ENCODE data around the gene QRICH2.
"Not testable (repeated sequence)": the region's sequence is repeated elsewhere in the genome, so short reads cannot be mapped to it uniquely, and the experiment has no call there.

The QRICH2 gene

DNA sequence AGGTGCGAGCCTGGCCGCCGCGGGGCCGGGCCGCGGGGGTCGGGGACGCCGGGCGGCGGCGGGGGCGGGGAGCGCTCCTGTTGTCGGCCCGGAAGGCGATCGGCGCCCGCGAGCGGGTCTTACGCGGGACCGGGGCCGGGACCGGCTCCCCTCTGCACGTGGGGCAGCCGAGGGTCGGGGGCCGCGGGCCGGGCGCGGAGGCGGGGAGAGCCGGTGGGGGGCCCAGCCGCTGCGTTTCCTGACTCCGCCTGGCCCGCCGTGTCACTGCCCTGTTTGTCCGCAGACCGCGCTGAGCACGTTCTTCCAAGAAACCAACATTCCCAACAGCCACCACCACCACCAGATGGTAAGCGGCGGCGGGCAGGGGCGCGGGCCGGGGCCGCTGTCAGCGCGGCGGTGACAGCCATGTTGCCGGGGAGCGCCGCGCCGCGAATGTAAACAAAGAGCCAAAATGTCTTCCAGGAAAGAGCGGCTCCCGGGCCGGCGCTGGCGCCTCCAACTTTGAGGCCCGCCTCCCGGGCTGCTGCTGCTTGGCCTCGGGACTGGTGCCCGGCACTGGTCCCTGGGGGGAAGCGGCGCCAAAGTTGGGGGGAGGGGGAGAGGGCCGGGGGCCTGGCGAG lies 42.3 kb downstream of the QRICH2 start:
- DNase-seq (ENCODE audit: low spot score), result peak; percentile 54

DNA sequence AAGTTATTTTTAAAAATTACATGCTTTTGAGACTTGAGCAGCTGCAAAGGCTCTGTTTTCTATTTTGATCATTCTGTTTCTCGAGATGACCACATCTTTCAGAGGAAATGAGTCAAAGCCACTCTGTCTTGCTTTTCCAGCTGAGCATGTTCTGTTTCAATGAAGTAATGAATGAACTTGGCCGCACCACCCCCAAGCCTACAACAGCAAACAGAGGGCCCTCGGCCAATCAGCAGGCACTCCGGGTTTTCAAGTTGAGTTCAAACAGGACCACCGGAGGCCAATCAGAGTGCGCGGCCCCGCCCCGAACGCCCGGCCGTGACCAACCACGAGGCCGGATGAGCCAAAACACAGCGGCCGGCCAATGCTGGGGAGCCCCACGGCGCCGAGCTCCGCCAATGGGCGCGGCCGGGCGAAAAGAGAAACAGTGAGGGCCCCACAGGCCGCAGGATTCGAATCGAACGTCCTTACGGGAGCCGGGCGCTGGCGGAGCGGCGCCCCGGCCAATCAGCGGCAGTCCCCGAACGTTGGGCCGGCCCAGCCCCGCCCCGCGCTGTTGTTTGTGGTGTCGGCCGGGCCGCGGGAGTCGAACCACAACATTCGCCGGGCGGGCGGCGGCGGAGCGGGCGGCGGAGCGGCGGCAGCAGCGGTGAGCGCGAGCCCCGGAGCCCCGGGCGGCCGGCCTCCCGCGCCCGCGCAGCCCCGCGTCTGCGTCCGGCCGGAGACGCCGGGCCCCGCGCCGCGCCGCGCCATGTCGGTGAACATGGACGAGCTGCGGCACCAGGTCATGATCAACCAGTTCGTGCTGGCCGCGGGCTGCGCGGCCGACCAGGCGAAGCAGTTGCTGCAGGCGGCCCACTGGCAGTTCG lies 43.1 kb downstream of the QRICH2 start, which contains the start of gene UBALD2:
Gene UBALD2, plus strand, starts transcription at position 594 of the 869 bp plus-strand sequence. Its CDS starts 158 bp downstream, at position 752.
- DNase-seq (ENCODE audit: low spot score), result peak; percentile 97

DNA sequence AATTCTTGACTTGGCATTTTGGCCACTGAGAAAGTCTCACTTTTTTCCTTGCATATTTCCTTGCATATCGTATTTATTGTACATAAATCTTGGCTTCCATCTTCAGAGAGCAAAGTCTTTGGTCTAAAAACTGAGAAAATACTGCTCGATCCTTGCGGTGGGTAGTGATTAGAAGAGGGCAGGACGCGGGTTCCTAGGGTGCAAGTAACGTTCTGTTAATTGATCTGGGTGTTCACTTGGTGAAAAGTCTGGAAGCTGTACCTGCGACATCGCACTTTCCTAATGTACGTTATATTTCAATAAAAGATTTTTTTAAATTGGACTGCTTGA lies 43.7 kb downstream of the QRICH2 start:
- DNase-seq (ENCODE audit: low spot score), result no peak

DNA sequence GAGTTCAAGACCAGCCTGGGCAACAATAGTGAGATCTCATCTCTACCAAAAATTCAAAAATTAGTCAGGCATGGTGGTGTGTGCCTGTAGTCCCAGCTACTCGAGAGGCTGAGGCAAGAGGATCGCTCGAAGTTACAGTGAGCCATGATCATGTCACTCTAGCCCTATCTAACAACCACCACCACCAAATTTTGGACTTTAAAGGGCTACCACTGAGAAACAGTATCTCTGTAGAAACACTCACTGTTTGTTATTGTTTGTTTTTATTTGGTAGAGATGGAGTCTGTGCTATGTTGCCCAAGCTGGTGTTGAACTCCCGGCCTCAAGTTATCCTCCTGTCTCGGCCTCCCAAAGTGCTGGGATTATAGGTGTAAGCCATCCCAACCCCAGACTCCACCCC lies 44.2 kb downstream of the QRICH2 start:
- no peak for DNase-seq (ENCODE audit: low spot score)

DNA sequence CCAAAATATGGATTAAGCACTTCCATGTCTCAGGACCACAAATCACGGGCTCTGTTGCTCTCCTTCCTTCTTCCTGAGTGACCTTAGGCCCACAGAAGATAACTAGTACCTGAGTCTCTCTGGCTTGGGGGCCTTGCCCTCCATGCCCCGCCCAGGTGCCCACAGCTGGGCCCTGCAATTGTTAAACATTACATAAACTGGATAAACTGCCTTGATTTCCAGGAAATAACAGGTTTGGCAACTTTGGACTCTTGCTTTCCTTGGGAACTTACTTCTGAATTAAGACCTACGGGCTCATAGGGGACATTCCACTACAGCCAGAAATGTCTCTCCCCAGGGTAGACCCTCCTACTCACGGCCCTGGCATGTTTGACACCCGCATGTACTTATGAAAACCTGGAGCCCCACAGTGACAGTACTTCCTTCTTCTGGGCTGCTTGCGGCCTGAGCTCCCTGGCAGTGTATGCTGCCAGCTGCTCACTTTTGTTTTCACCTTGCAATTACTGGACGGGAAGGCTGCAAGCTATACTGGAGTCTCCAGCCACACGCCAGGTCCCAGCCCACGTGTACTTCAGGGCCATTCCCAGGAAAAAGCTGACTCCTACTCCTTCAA lies 45.2 kb downstream of the QRICH2 start:
- no peak for DNase-seq (ENCODE audit: low spot score)

DNA sequence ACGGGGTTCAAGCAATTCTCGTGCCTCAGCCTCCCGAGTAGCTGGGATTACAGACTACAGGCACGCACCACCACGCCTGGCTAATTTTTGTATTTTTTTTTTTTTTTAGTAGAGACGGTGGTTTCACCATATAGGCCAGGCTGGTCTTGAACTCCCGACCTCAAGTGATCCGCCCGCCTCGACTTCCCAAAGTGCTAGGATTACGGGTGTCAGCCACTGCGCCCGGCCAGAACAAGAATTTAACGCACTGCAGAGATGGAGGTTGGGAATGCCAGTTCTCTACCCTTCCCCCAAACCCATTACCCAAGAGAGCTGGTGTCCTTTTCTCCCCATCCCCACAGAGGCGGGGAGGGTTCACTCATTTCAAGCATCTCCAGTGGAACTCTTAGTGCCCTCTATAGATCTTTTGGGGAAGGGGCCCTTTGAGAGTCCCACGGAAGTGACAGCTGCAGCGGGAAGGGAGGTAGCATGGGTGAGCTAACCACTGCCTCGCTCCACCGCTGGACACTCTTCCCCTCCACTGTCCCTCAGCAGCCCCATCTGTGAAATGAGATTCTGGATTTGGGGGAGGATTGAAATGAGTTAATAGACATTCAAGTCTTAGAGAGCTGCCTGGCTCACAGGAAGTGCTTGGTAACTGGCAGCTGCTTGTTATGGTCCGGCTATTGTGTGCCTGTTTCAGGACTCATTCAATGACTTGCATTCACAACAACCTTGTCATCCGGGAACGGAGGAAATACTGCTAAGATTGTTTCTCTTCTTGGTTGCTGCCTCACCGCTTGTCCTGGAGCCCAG lies 46.5 kb downstream of the QRICH2 start:
- DNase-seq (ENCODE audit: low spot score), result no peak

DNA sequence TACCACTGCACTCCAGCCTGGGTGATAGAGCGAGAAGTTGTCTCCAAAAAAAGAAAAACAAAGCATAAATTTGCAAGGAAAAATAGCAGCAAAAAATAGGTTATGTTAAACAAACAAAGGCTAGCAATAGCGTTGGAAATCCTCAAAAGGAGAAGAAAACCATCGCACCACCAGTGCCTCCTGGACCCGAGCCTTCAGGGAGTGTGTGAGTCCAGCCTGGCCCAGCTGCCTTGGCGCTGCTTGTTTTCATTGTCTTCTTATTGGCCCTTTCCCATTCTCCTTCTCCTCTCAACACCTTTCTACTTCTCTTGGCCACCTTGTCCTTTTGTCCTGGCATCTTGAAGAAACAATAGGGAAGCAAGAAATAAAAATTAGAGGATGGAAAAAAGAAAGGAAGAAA lies 47.4 kb downstream of the QRICH2 start:
- DNase-seq (ENCODE audit: low spot score), result no peak

DNA sequence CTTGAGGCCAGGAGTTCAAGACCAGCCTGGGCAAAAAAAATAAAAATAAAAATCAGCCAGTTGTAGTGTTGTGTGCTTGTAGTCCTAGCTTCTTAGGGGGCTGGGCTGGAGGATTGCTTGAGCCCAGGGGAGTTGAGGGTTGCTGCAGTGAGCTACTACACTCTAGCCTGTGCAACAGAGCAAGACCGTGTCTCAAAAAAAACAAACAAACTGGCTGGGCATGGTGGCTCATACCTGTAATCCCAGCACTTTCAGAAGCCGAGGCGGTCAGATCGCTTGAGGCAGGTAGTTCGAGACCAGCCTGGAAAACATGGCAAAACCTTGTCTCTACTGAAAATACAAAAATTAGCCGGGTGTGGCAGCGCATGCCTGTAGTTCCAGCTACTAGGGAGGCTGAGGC lies 47.9 kb downstream of the QRICH2 start:
- no peak for DNase-seq (ENCODE audit: low spot score)

DNA sequence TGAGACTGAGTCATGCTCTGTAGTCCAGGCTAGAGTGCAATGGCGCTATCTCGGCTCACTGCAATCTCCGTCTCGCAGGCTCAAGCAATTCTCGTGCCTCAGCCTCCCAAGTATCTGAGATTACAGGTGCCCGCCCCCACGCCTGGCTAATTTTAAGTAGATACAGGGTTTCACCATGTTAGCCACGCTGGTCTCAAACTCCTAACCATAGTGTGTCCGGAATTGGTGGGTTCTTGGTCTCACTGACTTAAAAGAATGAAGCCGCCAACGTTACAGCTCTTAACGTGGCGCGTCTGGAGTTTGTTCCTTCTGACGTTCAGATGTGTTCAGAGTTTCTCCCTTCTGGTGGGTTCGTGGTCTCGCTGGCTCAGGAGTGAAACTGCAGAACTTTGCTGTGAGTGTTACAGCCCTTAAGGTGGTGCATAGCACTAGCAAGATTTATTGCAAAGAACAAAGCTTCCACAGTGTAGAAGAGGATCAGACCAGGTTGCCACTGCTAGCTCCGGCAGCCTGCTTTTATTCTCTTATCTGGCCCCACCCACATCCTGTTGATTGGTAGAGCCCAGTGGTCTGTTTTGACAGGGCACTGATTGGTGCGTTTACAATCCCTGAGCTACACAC lies 51.5 kb downstream of the QRICH2 start:
- DNase-seq (ENCODE audit: low spot score), result not testable (repeated sequence)

DNA sequence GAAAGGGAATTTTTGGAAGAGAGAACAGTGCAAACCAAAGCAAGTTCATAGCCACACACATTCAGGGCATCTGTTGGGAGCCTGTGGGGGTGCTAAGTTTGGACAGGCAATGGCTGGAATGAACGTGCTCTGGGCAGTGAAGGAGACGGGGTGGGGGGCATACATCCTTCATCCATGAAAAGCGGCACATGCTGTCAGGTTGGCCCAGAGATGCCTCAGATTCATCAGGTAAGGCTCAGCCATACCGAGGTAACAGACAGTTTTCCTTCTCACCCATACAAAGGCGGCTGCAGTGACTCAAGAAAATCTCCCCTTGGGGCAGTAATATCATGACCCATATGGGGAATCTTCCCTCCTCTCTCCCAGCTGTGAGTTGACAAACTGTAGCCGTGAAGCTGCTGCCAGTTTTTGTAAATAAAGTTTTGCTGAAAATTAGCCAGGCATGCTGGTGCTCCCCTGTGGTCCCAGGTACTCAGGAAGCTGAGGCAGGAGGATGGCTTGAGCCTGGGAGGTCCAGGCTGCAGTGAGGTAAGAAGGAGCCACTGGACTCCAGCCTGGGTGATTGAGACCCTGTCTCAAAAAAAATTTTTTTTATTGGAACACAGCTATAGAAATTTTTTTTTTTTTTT lies 52.2 kb downstream of the QRICH2 start:
- DNase-seq (ENCODE audit: low spot score), result no peak

DNA sequence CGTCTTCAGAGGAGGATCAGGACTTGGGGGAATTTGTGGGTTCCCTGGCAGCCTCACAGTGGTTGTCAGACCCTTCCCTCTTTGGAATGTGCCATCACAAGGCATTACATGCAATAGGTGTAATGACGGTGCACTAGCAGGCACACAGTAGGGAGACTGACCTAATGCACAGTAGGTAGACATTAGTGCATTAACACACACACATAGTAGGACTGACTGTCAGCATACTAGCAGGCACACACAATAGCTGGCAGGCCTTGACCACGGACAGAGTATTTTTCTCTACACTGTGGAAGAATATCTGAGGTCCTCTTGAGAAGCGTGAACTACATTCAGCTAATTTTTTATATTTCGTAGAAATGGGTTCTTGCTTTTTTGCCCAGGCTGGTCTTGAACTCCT lies 53.8 kb downstream of the QRICH2 start:
- DNase-seq (ENCODE audit: low spot score), result no peak

DNA sequence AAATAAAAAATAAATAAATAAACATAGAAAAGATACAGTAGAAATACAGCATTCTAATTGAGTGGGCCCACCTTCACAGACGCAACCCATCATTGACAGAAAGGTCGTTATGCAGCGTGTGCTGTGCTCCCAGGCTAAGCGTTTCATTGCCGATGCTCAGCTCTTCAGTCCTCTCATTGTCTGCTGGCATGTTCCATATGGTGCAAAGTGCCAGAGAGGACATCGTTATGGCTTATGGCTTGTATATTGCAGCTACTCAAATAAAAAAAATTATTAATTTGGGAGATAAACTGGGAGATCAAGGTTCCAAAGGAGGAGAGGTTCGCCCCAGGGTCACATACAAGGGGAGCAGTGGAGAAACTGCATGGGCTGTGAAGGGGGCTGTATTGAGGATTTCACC lies 54.2 kb downstream of the QRICH2 start:
- no peak for DNase-seq (ENCODE audit: low spot score)

DNA sequence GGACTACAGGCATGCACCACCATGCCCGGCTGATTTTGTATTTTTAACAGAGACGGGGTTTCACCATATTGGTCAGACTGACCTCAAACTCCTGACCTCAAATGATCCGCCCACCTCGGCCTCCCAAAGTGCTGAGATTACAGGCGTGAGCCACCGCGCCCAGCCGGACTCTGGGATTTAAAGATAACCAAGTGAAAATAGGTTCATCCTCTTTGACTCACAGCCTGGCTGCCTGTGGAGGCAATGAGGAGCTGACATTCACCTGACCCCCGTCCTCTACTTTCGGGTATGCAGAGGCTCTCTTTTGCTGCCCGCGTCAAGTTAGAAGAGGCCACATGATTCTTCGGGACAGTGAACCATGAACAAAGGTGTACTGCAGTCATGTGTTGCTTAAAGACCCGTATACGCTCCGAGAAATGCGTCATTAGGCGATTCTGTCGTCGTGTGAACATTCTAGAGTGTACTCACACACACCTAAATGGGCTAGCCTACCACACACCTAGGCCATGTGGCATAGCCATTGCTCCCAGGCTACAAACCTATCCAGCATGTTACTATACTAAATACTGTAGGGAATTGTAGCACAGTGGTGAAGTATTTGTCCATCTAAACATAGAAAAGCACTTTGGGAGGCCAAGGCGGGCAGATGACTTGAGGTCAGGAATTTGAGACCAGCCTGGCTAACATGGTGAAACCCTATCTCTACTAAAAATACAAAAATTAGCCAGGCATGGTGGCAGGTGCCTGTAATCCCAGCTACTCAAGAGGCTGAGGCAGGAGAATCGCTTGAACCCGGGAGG lies 54.9 kb downstream of the QRICH2 start:
- DNase-seq (ENCODE audit: low spot score), result not testable (repeated sequence)

DNA sequence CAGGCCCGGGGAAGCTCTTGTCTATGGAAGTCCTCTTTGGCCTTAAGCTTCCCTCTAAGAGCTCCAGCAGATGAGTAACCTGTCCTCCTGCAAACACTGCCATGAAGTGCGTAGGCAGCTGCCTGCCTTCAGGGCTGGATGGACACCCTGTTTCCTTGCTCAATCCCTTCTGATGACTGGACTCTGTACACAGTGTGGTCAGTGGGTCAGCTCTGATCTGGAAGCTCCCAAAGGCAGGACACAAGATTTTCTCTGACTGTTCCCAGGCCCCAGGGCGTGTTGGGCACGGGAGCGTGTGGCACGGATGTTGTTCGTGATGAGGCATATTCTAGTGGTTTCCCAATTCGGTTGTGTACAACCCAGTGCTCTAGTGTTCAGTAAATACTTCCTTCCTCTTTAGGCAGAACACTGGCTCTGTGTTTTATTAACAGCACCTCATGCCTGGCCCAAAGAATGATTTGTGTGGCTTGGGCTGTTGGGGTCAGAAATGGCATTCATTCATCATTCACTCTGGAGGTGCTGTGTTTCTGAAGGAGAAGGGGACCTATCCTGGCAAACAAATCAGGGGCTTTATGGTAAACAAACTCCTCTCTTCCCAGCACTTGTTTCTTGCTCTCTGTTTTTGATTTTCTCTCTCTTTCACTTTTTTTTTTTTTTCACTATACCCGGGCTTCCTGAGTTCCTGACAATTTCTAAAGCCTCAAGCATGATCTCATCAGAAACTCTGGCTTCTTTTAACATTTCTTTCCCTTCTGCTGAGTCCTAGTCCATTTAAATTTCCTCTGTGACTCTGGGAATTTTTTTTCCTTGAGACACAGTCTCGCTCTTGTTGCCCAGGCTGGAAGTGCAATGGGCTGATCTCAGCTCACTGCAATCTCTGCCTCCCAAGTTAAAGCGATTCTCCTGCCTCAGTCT lies 55.8 kb downstream of the QRICH2 start:
- DNase-seq (ENCODE audit: low spot score), result peak; percentile 45

DNA sequence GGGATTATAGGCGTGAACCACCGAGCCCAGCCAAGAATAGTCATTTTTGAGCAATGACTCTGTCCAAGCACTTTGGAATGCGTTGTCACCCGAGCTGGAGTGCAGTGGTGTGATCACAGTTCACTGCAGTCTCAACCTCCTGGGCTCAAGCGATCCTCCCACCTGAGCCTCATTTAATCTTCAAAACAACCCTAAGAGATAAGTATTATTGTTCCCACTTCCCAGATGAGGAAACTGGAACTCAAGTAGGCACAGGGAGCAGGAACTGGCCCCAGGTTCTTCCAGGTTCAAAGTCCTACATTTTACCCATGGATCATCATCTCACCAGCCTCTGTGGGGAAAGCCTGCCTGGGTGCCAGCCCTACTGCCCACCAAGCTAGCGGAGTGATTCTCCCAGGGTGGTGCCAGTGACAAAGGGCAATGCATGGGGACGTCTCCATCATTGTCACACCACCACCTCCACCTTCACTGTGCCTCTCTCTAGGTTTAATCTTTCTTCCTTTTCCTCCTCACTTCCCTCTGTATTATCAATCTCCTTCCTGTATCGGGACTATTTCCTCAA lies 56.5 kb downstream of the QRICH2 start:
- DNase-seq (ENCODE audit: low spot score), result no peak

DNA sequence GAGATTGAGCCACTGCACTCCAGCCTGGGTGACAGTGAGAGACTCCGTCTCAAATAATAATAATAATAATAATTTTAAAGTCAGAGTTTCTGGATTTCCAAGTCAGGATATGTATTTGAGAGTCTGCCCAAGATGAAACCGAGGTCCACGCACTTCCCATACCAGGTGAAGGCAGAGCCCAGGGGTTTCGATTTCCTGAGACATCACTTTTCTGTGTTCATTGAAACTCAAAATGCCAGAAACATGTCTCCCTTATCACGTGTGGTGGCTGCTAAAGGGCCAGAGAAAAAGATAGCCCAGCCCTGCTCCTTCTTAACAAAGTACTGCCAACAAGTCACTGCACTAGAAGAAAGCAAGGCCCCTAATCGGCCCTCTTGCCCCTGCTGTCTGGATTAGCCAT lies 57.9 kb downstream of the QRICH2 start:
- DNase-seq (ENCODE audit: low spot score), result no peak

DNA sequence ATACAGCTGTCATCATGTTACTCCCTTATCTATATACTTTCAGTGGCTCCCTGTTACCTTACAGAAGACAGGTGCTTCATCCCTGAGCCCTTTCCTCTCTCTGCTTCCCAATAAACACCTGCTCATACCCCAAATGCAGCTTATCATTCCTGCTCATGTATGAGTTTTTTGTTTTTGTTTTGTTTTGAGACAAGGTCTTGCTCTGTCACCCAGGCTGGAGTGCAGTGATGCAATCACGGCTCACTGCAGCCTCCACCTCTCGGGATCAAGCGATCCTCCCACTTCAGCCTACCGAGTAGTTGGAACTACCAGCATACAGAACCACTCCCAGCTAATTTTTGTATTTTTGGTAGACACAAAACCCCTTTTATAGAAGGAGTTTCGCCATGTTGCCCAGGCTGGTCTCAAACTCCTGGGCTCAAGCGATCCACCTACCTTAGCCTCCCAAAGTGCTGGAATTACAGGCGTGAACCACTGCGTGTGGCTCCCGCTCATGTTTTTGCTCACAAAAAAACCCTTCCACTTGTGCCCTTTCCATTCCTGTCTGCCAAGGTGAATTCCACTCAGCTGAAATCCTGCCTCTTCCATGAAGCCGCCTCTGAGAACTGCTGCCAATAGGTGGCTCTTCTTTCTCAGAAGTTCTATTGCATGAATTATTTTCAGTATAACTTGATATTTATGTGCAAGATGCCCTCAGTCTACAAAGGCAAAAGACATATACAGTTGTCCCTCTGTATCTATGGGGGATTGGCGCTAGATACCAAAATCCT lies 59.9 kb downstream of the QRICH2 start:
- DNase-seq (ENCODE audit: low spot score), result no peak

DNA sequence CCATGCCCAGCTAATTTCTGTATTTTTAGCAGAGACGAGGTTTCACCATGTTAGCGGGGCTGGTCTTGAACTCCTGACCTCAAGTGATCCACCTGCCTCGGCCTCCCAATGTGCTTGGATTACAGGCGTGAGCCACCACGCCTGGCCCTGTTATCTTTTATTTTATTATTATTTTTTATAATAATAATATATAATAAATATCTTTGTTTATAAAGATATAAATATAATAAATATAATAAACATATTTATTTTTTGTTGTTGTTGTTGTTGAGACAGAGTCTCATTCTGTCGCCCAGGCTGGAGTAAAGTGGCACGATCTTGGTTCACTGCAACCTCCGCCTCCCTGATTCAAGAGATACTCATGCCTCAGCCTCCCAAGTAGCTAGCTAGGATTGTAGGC lies 60.8 kb downstream of the QRICH2 start:
- no peak for DNase-seq (ENCODE audit: low spot score)
